ENCODE measurements around the gene IL25. TPM values are rescaled to one million over a fixed set of nuclear protein-coding genes. Genes with fewer than 3 reads are reported as not detected.
"Not testable (repeated sequence)": the region's sequence is repeated elsewhere in the genome, so short reads cannot be mapped to it uniquely, and the experiment has no call there.

Gene IL25
- total RNA-seq, result not detected

DNA sequence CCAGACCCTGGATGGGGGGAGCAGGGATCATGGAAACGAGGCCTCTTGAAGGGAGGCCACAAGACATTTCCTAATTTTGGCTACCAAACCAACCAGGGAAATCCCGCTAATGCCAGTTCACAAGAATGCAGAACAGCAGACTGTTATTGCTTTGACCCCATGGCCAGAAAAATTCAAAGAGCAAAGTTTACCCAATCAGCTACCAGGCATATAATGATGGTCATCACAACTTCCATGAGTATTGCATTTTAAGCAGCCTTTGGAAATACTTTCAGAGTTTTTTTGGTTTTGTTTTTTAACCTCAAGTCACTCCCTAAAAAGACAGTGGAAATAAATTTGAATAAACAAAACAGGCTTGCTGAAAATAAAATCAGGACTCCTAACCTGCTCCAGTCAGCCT lies at the start of gene IL25:
Gene IL25, plus strand, starts transcription at position 301 of the 400 bp plus-strand sequence.
- H3K27ac Mint-ChIP-seq, result no peak within 1 kb of the TSS
- no peaks in the 10 kb centered on the region for H3K9me3 Mint-ChIP-seq
- ATAC-seq (no peak), DNase-seq (ENCODE audit: low spot score in 2 of 2) (no peak)
- H3K36me3 Mint-ChIP-seq, result no peaks in the 10 kb centered on the region

DNA sequence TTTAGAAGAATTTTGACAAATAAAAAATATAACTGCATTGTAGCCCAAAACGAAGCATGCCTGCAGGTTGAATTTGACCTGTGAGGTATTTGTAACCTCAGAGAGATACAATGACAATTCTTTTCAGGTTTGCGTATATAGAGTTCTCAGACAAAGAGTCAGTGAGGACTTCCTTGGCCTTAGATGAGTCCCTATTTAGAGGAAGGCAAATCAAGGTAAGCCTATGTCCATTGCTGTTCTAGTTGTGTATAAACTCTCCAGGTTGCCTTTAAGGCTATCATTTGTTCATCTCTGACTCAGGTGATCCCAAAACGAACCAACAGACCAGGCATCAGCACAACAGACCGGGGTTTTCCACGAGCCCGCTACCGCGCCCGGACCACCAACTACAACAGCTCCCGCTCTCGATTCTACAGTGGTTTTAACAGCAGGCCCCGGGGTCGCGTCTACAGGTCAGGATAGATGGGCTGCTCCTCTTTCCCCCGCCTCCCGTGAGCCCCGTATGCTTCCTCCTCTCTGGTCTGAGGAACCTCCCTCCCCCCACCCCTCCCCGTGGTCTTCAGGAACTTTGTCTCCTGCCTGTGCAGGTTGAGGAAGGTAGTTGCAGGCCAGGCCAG lies 48.7 kb upstream of the IL25 start:
- no peak overlapping the region for H3K27ac Mint-ChIP-seq
- peaks cover 30 to 35% of the 10 kb centered on the region in 2 donors for H3K36me3 Mint-ChIP-seq
- peaks cover 0 to 7% of the 10 kb centered on the region in 2 donors for H3K9me3 Mint-ChIP-seq

DNA sequence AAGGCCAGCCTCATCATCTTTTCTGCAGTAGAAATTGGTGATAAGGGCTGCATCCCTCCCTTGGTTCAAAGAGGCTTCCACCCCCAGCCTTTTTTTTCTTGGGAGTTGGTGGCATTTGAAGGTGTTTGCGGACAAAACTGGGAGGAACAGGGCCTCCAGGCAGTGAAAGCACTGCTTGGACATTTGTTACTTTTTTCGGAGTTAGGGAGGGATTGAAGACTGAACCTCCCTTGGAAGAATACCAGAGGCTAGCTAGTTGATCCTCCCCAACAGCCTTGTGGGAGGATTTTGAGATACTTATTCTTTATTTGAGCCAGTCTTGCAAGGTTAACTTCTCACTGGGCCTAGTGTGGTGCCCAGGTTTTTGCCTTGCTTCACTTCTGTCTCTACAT lies 48.2 kb upstream of the IL25 start:
- ATAC-seq (no peak), DNase-seq (ENCODE audit: low spot score in 2 of 2) (no peak)
- H3K36me3 Mint-ChIP-seq, result peaks cover 29 to 34% of the 10 kb centered on the region in 2 donors
- no peak overlapping the region for H3K27ac Mint-ChIP-seq
- peaks cover 0 to 7% of the 10 kb centered on the region in 2 donors for H3K9me3 Mint-ChIP-seq

More for the DNA sequence above, 48.7 kb upstream of the IL25 start:
- ATAC-seq (no peak), DNase-seq (ENCODE audit: low spot score in 2 of 2) (no peak)

DNA sequence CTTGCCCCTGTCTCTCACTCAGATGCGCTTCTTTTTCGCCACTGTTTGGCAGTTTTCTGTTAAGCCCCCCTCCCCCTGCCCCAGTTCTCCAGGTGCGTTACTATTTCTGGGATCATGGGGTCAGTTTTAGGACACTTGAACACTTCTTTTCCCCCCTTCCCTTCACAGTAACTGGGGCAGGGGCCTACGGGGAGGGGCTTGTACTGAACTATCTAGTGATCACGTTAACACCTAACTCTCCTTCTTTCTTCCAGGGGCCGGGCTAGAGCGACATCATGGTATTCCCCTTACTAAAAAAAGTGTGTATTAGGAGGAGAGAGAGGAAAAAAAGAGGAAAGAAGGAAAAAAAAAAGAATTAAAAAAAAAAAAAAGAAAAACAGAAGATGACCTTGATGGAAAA lies 47.6 kb upstream of the IL25 start:
- DNase-seq (ENCODE audit: low spot score in 2 of 2) (no peak), ATAC-seq (no peak)
- Mint-ChIP-seq H3K36me3 (peaks cover 24 to 28% of the 10 kb centered on the region in 2 donors), H3K9me3 (peaks cover 0 to 2% of the 10 kb centered on the region in 2 donors), H3K27ac (no peak overlapping the region)

DNA sequence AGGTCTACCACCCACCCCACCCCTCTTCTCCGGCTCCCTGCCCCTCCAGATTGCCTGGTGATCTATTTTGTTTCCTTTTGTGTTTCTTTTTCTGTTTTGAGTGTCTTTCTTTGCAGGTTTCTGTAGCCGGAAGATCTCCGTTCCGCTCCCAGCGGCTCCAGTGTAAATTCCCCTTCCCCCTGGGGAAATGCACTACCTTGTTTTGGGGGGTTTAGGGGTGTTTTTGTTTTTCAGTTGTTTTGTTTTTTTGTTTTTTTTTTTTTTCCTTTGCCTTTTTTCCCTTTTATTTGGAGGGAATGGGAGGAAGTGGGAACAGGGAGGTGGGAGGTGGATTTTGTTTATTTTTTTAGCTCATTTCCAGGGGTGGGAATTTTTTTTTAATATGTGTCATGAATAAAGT lies 46.9 kb upstream of the IL25 start:
- not testable (repeated sequence) for H3K27ac Mint-ChIP-seq; ATAC-seq; DNase-seq (ENCODE audit: low spot score in 2 of 2); H3K9me3 Mint-ChIP-seq
- peaks cover 16 to 23% of the 10 kb centered on the region in 2 donors for H3K36me3 Mint-ChIP-seq

DNA sequence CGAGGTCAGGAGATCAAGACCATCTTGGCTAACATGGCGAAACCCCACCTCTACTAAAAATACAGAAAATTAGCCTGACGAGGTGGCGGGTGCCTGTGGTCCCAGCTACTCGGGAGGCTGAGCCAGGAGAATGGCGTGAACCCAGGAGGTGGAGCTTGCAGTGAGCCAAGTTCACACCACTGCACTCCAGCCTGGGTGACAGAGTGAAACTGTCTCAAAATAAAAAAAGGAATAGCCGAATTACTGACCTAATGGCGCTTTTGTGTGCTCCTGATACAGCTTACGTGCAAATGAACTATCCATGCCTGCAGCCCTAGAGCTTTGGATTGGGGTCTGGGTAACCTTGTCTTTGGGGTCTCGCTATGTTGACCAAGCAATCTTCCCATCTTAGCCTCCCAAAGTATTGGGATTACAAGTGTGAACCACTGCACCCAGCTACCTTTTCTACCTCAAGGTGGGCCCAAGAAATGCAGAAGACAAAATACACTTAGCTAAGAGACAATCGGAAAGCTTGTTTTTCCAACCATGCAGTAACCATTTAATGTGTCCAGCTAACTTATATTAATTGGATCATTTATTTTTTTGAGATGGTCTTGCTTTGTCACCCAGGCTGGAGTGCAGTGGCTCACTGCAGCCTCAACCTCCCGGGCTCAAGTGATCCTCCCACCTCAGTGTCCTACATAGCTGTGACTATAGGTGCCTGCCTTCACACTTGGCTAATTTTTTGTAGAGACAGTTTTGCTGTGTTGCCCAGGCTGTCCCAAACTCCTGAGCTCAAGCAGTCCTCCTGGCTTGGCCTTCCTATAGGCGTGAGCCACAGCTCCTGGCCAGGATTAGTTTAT lies 45.9 kb upstream of the IL25 start:
- no peaks in the 10 kb centered on the region for H3K9me3 Mint-ChIP-seq
- ATAC-seq (no peak), DNase-seq (ENCODE audit: low spot score in 2 of 2) (peak in 1 of 2 donors; percentile 28)
- no peak overlapping the region for H3K27ac Mint-ChIP-seq
- peaks cover 16 to 23% of the 10 kb centered on the region in 2 donors for H3K36me3 Mint-ChIP-seq

DNA sequence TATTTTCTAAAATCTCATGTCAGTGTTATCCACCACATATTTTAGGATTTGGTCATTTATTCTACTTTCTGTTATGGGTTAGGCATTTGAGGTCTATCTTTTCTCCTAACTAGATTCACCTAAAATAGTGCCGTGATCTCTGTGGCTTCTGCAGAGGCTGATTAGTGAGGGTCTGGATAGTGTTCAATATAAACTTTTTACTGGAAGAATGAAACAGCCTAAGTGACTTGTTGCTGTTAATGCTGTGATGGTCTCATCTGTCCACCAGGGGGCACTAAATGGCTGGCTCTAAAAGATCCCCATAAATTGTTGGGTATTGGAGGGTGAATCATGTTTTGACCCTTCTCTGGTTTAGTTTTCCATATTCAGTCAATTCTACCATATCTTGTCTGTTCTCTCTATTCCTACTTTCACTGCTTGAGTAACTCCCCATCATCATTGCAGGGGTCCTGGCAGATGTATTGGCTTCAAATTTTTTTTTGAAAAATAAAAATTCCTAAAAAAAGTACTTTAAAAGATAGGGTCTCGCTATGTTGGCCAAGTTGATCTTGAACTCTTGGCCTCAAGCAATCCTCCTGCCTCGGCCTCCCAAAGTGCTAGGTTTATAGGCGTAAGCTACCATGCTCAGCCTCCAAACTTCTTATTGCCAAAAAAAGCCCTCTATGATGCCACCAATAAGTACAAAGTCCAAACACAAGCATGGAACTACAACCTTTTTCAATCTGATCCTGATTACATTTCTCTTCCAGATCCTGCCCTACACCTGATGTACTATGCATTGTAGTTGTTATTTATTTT lies 44.5 kb upstream of the IL25 start:
- ATAC-seq, result peak; percentile 83 to 89
- peak; percentile 50 to 61 for DNase-seq (ENCODE audit: low spot score in 2 of 2)
- H3K9me3 Mint-ChIP-seq, result no peaks in the 10 kb centered on the region
- peaks cover 2 to 11% of the 10 kb centered on the region in 2 donors for H3K36me3 Mint-ChIP-seq
- H3K27ac Mint-ChIP-seq, result peak overlapping the region in 1 of 2 donors; percentile 36

DNA sequence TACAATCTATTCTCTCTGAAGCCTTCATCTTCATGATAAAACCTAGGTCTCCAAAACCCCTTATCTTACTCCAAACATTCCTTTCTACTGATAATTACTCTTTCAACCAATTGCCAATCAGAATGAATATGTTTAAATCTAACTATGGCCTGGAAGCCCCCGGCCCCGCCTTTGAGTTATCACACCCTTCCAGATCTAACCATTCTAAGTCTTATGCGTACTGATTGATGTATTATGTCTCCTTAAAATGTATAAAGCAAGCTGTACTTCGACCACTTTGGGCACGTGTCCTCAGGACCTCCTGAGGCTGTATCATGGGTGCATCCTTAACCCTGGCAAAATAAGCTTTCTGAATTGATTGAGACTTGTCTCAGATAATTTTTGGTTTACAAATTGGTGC lies 37.0 kb upstream of the IL25 start:
- Mint-ChIP-seq H3K27ac (no peak overlapping the region), H3K9me3 (no peaks in the 10 kb centered on the region), H3K36me3 (no peaks in the 10 kb centered on the region)
- DNase-seq (ENCODE audit: low spot score in 2 of 2) (no peak), ATAC-seq (no peak)

DNA sequence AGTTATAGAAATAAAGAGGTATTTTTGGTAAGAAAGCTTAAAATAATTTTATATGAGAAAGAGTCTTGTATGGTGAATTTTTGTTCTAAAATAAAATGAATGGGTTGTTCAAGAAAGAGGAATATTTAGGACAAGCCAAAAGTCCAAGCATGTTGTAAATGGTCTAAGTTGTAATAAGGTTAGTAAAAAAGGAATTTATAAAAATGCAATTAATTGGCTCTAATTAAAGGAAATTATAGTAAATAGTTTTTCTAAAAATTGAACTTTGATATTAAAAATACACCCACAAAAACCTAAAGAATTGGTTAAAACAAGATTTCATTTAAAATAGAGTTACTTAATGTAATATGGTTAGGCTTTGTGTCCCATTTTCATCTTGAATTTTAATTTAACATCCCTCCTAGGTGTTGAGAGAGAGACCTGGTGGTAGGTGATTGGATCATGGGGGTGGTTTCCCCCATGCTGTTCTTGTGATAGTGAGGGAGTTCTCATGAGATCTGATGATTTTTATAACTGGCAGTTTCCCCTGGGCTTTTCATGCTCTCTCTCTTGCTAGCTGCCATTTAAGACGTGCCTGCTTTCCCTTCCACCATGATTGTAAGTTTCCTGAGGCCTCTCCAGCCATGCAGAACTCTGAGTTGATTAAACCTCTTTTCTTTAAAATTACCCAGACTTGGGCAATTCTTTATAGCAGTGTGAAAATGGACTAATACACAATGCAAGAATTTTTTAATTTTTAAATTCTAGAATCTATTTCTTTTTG lies 32.9 kb upstream of the IL25 start:
- no peaks in the 10 kb centered on the region for H3K36me3 Mint-ChIP-seq
- DNase-seq (ENCODE audit: low spot score in 2 of 2) (no peak), ATAC-seq (no peak)
- H3K27ac Mint-ChIP-seq, result no peak overlapping the region
- no peaks in the 10 kb centered on the region for H3K9me3 Mint-ChIP-seq

DNA sequence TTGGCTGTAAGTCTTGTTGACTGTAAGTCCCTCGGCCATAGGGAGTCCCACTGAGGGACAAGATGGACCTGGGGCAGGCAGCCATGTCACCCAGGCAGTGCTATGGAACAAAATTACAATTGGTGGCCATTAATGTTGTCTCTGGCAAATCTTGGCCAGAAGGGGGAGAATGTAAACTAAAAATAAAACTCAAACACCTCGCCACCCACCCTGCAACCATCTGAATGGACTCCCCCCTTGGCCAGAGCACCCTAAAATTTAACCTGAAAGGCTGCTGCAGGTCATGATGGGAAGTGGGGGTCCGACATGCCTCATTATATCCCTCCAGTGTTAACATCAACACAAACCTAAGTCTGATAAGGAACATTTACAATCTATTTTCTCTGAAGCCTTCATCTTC lies 28.1 kb upstream of the IL25 start:
- Mint-ChIP-seq H3K9me3 (no peaks in the 10 kb centered on the region), H3K36me3 (no peaks in the 10 kb centered on the region), H3K27ac (no peak overlapping the region)
- ATAC-seq (no peak), DNase-seq (ENCODE audit: low spot score in 2 of 2) (peak in 1 of 2 donors; percentile 33)

DNA sequence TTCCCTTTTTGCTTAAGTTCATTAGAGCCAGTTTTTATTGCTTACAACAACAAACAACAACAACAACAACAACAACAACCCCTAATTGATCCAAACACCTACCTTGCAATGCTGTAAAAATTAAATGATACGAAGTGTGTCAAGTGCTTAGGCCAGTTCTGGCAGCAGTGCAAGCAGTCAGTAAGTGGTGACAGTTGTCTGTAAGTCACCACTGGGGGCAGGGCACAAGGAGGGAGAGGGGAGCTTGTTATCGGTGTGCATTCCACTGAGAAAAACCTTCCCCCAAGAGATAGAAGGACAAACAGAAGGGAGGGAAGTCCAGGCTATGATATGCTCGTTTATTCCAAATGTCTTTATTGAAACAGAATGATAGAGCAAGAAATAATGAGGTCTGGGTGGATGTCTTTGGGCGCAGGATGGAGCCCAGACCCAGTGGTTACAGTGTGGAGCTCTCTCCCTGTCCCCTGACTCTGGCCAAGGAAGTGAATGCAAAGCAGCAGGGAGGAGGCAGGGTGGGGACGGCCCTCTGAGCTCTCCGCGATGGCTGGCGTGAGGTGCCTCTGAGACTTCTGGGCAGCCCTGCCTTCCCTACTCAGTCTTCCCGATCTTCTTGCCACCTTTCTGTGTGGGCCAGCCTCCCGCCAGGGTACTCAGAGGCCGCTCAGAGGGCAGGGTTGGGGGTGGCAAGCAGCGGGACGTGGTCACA lies 26.5 kb upstream of the IL25 start:
- ATAC-seq (no peak), DNase-seq (ENCODE audit: low spot score in 2 of 2) (no peak)
- no peaks in the 10 kb centered on the region for H3K9me3 Mint-ChIP-seq
- H3K36me3 Mint-ChIP-seq, result peaks cover 7 to 8% of the 10 kb centered on the region in 2 donors
- H3K27ac Mint-ChIP-seq, result no peak overlapping the region

DNA sequence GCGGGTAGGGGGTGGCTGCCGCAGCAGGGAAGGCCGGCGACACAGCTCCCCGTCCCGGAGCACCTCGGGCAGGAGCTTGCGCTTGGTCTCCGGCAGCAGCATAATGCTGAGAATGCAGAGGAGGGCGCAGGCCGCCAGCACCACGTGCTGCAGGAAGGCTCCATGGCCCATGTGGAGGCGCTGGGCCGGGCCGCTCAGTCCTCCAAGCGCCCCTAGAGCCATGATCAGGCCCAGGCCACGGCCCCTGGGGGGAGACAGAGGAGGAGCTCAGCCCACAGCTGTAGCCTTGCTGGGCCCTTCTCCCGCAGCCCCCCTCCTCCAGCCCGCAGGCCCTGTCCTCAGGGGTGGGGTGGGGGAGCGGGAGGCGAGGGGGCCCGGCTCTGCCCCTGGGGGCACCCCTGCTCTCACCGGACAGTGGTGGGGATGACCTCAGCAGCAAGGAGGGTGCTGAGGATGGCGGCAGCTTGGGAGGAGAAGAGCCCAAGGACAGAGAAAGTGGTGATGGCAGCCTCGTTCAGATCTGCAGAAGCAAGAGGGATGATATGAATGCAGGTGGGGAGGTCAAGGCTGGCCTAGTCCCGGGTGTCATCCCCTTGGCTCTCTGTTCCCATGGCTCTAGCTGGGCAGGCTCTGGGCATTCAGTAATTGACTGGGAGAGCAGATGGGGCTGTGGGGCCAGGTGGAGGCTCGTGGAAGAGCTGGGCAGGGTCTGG lies 25.8 kb upstream of the IL25 start:
- ATAC-seq (no peak), DNase-seq (ENCODE audit: low spot score in 2 of 2) (peak in 1 of 2 donors; percentile 47)
- peak overlapping the region in 1 of 2 donors; percentile 77 for H3K27ac Mint-ChIP-seq
- H3K9me3 Mint-ChIP-seq, result no peaks in the 10 kb centered on the region
- peaks cover 10 to 11% of the 10 kb centered on the region in 2 donors for H3K36me3 Mint-ChIP-seq

DNA sequence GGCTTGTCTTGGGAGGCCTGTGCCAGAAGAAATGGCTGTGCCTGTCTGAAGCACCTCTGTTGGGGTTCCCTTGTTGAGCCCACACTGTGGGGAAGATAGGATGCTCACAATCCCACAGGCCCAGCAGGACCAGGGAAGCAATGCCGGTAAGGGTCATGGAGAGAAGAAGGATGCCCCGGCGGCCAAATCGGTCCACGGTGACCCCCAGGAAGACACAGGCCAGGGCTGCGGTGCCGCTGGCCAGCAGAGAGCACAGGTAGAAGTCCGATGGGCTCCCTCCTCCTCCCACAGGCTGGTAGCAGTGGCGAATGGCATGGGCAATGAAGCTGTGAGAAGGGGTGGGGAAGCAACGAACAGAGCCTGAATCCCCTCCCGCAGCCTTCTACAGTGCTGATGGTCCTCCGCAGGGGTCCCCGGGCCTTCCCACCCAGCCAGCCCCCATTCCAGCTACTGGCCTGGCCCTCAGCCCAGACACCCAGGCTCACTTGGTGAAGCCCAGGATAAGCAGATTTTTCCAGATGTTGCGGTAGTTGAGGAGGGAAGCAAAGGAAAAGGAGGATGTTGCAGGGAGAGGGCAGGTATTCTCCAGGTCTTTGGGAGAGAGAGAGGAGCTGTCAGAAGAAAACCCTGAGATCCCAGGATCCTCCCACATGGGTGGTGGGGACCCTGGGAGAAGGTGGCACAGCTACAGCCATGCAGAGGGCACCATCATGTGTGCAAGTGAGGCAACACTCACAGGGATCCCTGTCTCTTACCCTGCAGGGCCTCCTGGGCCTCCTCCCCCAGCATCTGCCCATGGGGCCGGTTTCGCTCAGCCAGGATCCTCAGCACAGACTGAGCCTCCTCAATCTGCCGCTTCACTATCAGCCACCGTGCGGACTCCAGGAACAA lies 25.0 kb upstream of the IL25 start:
- Mint-ChIP-seq H3K36me3 (peaks cover 10 to 11% of the 10 kb centered on the region in 2 donors), H3K27ac (peak overlapping the region in 1 of 2 donors; percentile 77), H3K9me3 (no peaks in the 10 kb centered on the region)
- no peak for ATAC-seq
- DNase-seq (ENCODE audit: low spot score in 2 of 2), result peak in 1 of 2 donors; percentile 46

DNA sequence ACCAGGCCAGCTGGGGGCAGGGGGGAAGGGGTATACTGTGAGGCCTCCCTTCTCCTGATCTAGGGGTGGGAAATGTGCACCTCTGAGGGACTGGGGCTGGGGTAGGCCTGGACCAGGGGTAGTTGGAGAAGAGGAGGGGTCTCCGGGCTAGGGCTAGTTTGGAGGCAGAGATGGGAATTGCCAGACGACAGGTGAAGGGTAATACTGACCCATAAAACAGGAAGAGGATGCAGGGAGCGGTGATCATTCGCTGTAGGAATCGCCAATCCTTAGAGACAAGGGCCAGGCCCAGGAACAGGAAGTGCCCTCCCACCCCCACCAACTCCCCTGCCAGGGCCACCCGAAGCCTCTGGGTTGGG lies 24.3 kb upstream of the IL25 start:
- ATAC-seq (no peak), DNase-seq (ENCODE audit: low spot score in 2 of 2) (no peak)
- H3K9me3 Mint-ChIP-seq, result no peaks in the 10 kb centered on the region
- H3K27ac Mint-ChIP-seq, result no peak overlapping the region
- H3K36me3 Mint-ChIP-seq, result peaks cover 10 to 11% of the 10 kb centered on the region in 2 donors
